HEK293T (cell line): ENCODE measurements around the gene FBXO34.

Experiments
- CTCF ChIA-PET: fragments of 350-600 bp; formaldehyde crosslinking; extraction: SDS; loops from one replicate; lab custom pipeline; 2021; ENCODE audit warnings: antibody characterized with exemption, inconsistent platforms; lab: Yijun Ruan, JAX
- POLR2A ChIA-PET: fragments of 350-600 bp; formaldehyde crosslinking; extraction: SDS; loops from one replicate; lab custom pipeline; 2020; ENCODE audit warnings: antibody characterized with exemption, inconsistent platforms; lab: Yijun Ruan, JAX
- DNase-seq: peaks from one replicate; pipeline ENCODE4 v3.0.0; 2012; ENCODE audit warnings: mixed read lengths; ENCODE audit errors: extremely low spot score
- ARNT ChIP-seq: fragments of 450-650 bp; IDR thresholded peaks from 2 replicates; pipeline ENCODE4 v1.6.1; 2017; ENCODE audit warnings: mild to moderate bottlenecking
- BHLHE40 ChIP-seq: fragments of 450-650 bp; IDR thresholded peaks from 2 replicates; pipeline ENCODE4 v1.6.1; 2016; ENCODE audit warnings: mild to moderate bottlenecking, moderate library complexity, borderline replicate concordance
- CTBP1 ChIP-seq: fragments of 450-650 bp; IDR thresholded peaks from 2 replicates; pipeline ENCODE4 v1.6.1; 2016; ENCODE audit warnings: borderline replicate concordance
- ELF4 ChIP-seq: fragments of 450-650 bp; IDR thresholded peaks from 2 replicates; pipeline ENCODE4 v1.6.1; 2017; ENCODE audit warnings: antibody characterized with exemption
- FOXA1 ChIP-seq: fragments of 450-650 bp; IDR thresholded peaks from 2 replicates; pipeline ENCODE4 v1.6.1; 2016; ENCODE audit warnings: mild to moderate bottlenecking
- FOXK2 ChIP-seq: fragments of 450-650 bp; IDR thresholded peaks from 2 replicates; pipeline ENCODE4 v1.6.1; 2016; ENCODE audit warnings: mild to moderate bottlenecking
- FOXM1 ChIP-seq: fragments of 450-650 bp; IDR thresholded peaks from 2 replicates; pipeline ENCODE4 v1.6.1; 2017; ENCODE audit warnings: mild to moderate bottlenecking, borderline replicate concordance
- HDGF ChIP-seq: fragments of 450-650 bp; IDR thresholded peaks from 2 replicates; pipeline ENCODE4 v1.6.1; 2017; ENCODE audit warnings: antibody characterized with exemption, borderline replicate concordance
- L3MBTL2 ChIP-seq: fragments of 450-650 bp; conservative IDR thresholded peaks from 2 replicates; pipeline ENCODE4 v1.6.1; 2016; ENCODE audit warnings: mild to moderate bottlenecking
- LEF1 ChIP-seq: fragments of 450-650 bp; IDR thresholded peaks from 2 replicates; pipeline ENCODE4 v1.6.1; 2017; ENCODE audit warnings: mild to moderate bottlenecking, borderline replicate concordance
- NFRKB ChIP-seq: fragments of 450-650 bp; IDR thresholded peaks from 2 replicates; pipeline ENCODE4 v1.6.1; 2016; ENCODE audit warnings: mild to moderate bottlenecking, moderate library complexity
- PKNOX1 ChIP-seq: fragments of 450-650 bp; IDR thresholded peaks from 2 replicates; pipeline ENCODE4 v1.6.1; 2016
- SP1 ChIP-seq: fragments of 450-650 bp; IDR thresholded peaks from 2 replicates; pipeline ENCODE4 v1.6.1; 2017
- SUZ12 ChIP-seq: fragments of 450-650 bp; IDR thresholded peaks from 2 replicates; pipeline ENCODE4 v1.6.1; 2016; ENCODE audit warnings: mild to moderate bottlenecking
- TARDBP ChIP-seq: fragments of 450-650 bp; IDR thresholded peaks from 2 replicates; pipeline ENCODE4 v1.6.1; 2016
- ZNF384 ChIP-seq: fragments of 450-650 bp; IDR thresholded peaks from 2 replicates; pipeline ENCODE4 v1.6.1; 2016

FBXO34 gene

GRCh38 chr14:55291480-55292081 lies 20.4 kb downstream of the FBXO34 start:
- TF ChIP-seq NFRKB = no peak
- no peak for TF ChIP-seq FOXK2
- TF ChIP-seq BHLHE40 = no peak
- TF ChIP-seq SUZ12 = no peak
- no peak for TF ChIP-seq ELF4
- no peak for TF ChIP-seq PKNOX1
- no peak for TF ChIP-seq L3MBTL2
- no peak for TF ChIP-seq CTBP1
- no peak for TF ChIP-seq FOXA1
- no peak for TF ChIP-seq FOXM1
- no peak for TF ChIP-seq ZNF384
- TF ChIP-seq LEF1 = no peak
- no peak for TF ChIP-seq TARDBP
- no peak for TF ChIP-seq SP1
- no peak for TF ChIP-seq HDGF
- no peak for TF ChIP-seq ARNT
- CTCF ChIA-PET = interaction anchor here (1.3 kb wide), 1 partner anchor 21 kb away, joined by 3 read pairs; no protein-coding TSS in a partner anchor
- POLR2A ChIA-PET = no interaction called here
- DNase-seq = no peak

- POLR2A ChIA-PET = no interaction called here
- CTCF ChIA-PET = interaction anchor here (0.5 kb wide), 1 partner anchor 120 kb away, joined by 3 read pairs; no protein-coding TSS in a partner anchor
- DNase-seq = no peak
- TF ChIP-seq NFRKB (no peak), ELF4 (no peak), FOXA1 (no peak), L3MBTL2 (no peak), ARNT (no peak), FOXM1 (no peak), SUZ12 (no peak), FOXK2 (no peak), SP1 (no peak), BHLHE40 (no peak)
Measured at GRCh38 chr14:55294603-55295002, 23.4 kb downstream of the FBXO34 start.

GRCh38 chr14:55297611-55298499 lies 26.6 kb downstream of the FBXO34 start:
- ChIA-PET CTCF (no interaction called here), POLR2A (no interaction called here)
- no peak for TF ChIP-seq FOXA1
- no peak for DNase-seq

- CTCF ChIA-PET = no interaction called here
Measured at GRCh38 chr14:55298500-55298822, 27.2 kb downstream of the FBXO34 start.

GRCh38 chr14:55301437-55302121 lies 30.4 kb downstream of the FBXO34 start:
- ChIA-PET POLR2A (no interaction called here), CTCF (no interaction called here)
- TF ChIP-seq ZNF384 = no peak
- TF ChIP-seq L3MBTL2 = no peak
- no peak for TF ChIP-seq HDGF
- TF ChIP-seq FOXA1 = no peak
- TF ChIP-seq TARDBP = no peak
- no peak for TF ChIP-seq SUZ12
- no peak for DNase-seq

More at GRCh38 chr14:55298500-55298822, 27.2 kb downstream of the FBXO34 start:
- no peak for DNase-seq
- TF ChIP-seq LEF1 (no peak), SP1 (no peak), FOXK2 (no peak), HDGF (no peak), FOXA1 (no peak), SUZ12 (no peak), CTBP1 (no peak), PKNOX1 (no peak), BHLHE40 (no peak), TARDBP (no peak), ELF4 (no peak), ZNF384 (no peak), ARNT (no peak), FOXM1 (no peak), L3MBTL2 (no peak), NFRKB (no peak)
- POLR2A ChIA-PET = no interaction called here

GRCh38 chr14:55302367-55303124 lies 31.3 kb downstream of the FBXO34 start:
- ChIA-PET POLR2A (no interaction called here), CTCF (interaction anchor here (0.7 kb wide), 1 partner anchor 50 kb away, joined by 4 read pairs; no protein-coding TSS in a partner anchor)
- no peak for TF ChIP-seq ARNT
- no peak for TF ChIP-seq CTBP1
- TF ChIP-seq PKNOX1 = no peak
- no peak for TF ChIP-seq L3MBTL2
- no peak for TF ChIP-seq SP1
- TF ChIP-seq ZNF384 = no peak
- TF ChIP-seq HDGF = no peak
- no peak for TF ChIP-seq BHLHE40
- no peak for TF ChIP-seq FOXM1
- no peak for TF ChIP-seq SUZ12
- TF ChIP-seq FOXA1 = no peak
- TF ChIP-seq ELF4 = no peak
- TF ChIP-seq NFRKB = no peak
- no peak for TF ChIP-seq FOXK2
- TF ChIP-seq LEF1 = no peak
- no peak for DNase-seq
